Upper lobe of left lung (tissue), 6 donors: ENCODE data around the gene ZNF524. TPM values are rescaled to one million over a fixed set of nuclear protein-coding genes. Genes with fewer than 3 reads are reported as not detected.

Experiments used
- ATAC-seq, 2 donors: fragments of 200-7000 bp; cut with Tn5 transposase; one replicate each; pipeline ENCODE4 v1.9.1; 2022; ENCODE audit warnings: mild to moderate bottlenecking in 2 of 2, moderate library complexity in 2 of 2; ENCODE audit not compliant: low FRiP score in 2 of 2
- DNase-seq, 2 donors: peaks; one replicate each; pipeline ENCODE4 v3.0.0-alpha.2; 2019 to 2020
- H3K27ac ChIP-seq, 4 donors: fragments of 200-600 bp; sonication (generic); one replicate each; pipeline ENCODE4 v1.5.1; 2016 to 2019
- H3K27me3 ChIP-seq, 4 donors: fragments of 200-600 bp; sonication (generic); one replicate each; pipeline ENCODE4 v1.5.1; 2017 to 2019
- H3K36me3 ChIP-seq, 4 donors: fragments of 200-600 bp; sonication (generic); one replicate each; pipeline ENCODE4 v1.5.1; 2016 to 2019
- H3K4me1 ChIP-seq, 4 donors: fragments of 200-600 bp; sonication (generic); one replicate each; pipeline ENCODE4 v1.5.1; 2018 to 2019
- H3K4me3 ChIP-seq, 4 donors: fragments of 200-600 bp; sonication (generic); one replicate each; pipeline ENCODE4 v1.5.1; 2017 to 2019; ENCODE audit warnings: mild to moderate bottlenecking in 2 of 4, moderate library complexity in 1 of 4
- H3K9me3 ChIP-seq, 4 donors: fragments of 200-600 bp; sonication (generic); one replicate each; pipeline ENCODE4 v1.5.1; 2018 to 2019
- CTCF ChIP-seq, 6 experiments: fragments of 450-650 bp in 4 of 6; fragments of 200-600 bp in 2 of 6; sonication (generic) in 2 of 6; IDR thresholded peaks; one replicate each; pipeline ENCODE4 v1.5.1; 2016 to 2019; ENCODE audit warnings: antibody characterized with exemption in 6 of 6
- EP300 ChIP-seq, 4 donors: sonication (generic); formaldehyde crosslinking; IDR thresholded peaks; one replicate each; pipeline ENCODE4 v1.5.1; 2017; ENCODE audit warnings: antibody characterized with exemption in 4 of 4, control low read depth in 2 of 4
- POLR2A ChIP-seq, 4 donors: fragments of 450-650 bp; IDR thresholded peaks; one replicate each; pipeline ENCODE4 v1.5.1; 2016 to 2017; ENCODE audit warnings: antibody characterized with exemption in 4 of 4, mild to moderate bottlenecking in 2 of 4
- POLR2AphosphoS5 ChIP-seq, 2 donors: sonication (generic); formaldehyde crosslinking; IDR thresholded peaks; one replicate each; pipeline ENCODE4 v1.5.1; 2017; ENCODE audit warnings: antibody characterized with exemption in 2 of 2
- WGBS, 2 donors: methylation state at CpG; one replicate each; pipeline ENCODE4 v1.1.5; 2017 to 2018; 5-methylcytosine and 5-hydroxymethylcytosine counted together
- total RNA-seq, 6 donors: library from RNA; depleted of rRNA in 4 of 6; stranded (reverse); fragments of >200 nt in 4 of 6; gene quantifications; one replicate each; pipeline versions ENCODE4 v1.1.0 to v1.2.1, GENCODE V29; 2016 to 2021
- donor health status: DM: no; HTN: no; CAD: no; lungs with moderate emphysema.
- donor health status: DM: no; HTN: yes; CAD: no; lungs with severe emphysema.

ZNF524 gene
- total RNA-seq, 6 donors from 2014 or later, result 19.9 to 58.7 (median 34.9) TPM

- ATAC-seq (no peak), DNase-seq (no peak)
- Histone ChIP-seq H3K4me3 (no peak overlapping the region), H3K27me3 (no peaks in the 10 kb centered on the region), H3K27ac (no peak overlapping the region), H3K9me3 (no peaks in the 10 kb centered on the region), H3K4me1 (peaks cover 11 to 15% (median 14%) of the 10 kb centered on the region in 4 donors), H3K36me3 (peaks cover 3 to 37% (median 27%) of the 10 kb centered on the region in 4 donors)
- TF ChIP-seq CTCF (IDR thresholded peaks at IDR 0.05) (no peak), EP300 (IDR thresholded peaks at IDR 0.05) (no peak), POLR2AphosphoS5 (IDR thresholded peaks at IDR 0.05) (no peak), POLR2A (IDR thresholded peaks at IDR 0.05) (no peak)
- 83 to 87% methylated on average over 10 of the region's 10 CpGs for WGBS, 2 donors
These were observed 8.5 kb upstream of the ZNF524 start for GRCh38 chr19:55591555-55591954.

- TF ChIP-seq POLR2A (IDR thresholded peaks at IDR 0.05) (no peak), EP300 (IDR thresholded peaks at IDR 0.05) (no peak), CTCF (IDR thresholded peaks at IDR 0.05) (no peak), POLR2AphosphoS5 (IDR thresholded peaks at IDR 0.05) (no peak)
- no peak overlapping the region for H3K27ac ChIP-seq
- 89 to 97% methylated on average over 26 to 41 of the region's 73 CpGs for WGBS, 2 donors
- no peaks in the 10 kb centered on the region for H3K27me3 ChIP-seq
- no peak overlapping the region for H3K4me3 ChIP-seq
- H3K36me3 ChIP-seq, result peaks cover 3 to 46% (median 29%) of the 10 kb centered on the region in 4 donors
- ATAC-seq (no peak), DNase-seq (peak in 1 of 2 donors; percentile 83)
- no peaks in the 10 kb centered on the region for H3K9me3 ChIP-seq
- H3K4me1 ChIP-seq, result peaks cover 3 to 5% (median 5%) of the 10 kb centered on the region in 4 donors
These were observed 7.5 kb upstream of the ZNF524 start for GRCh38 chr19:55592391-55593090.

- Histone ChIP-seq H3K9me3 (no peaks in the 10 kb centered on the region), H3K4me1 (peaks cover under 1 to 3% (median under 1%) of the 10 kb centered on the region in 4 donors), H3K36me3 (peaks cover 3 to 46% (median 29%) of the 10 kb centered on the region in 4 donors), H3K27ac (no peak overlapping the region), H3K27me3 (no peaks in the 10 kb centered on the region), H3K4me3 (no peak overlapping the region)
- DNase-seq (peak in 1 of 2 donors; percentile 80), ATAC-seq (no peak)
- 91 to 92% methylated on average over 47 to 67 of the region's 68 CpGs for WGBS, 2 donors
- TF ChIP-seq POLR2AphosphoS5 (IDR thresholded peaks at IDR 0.05) (no peak), CTCF (IDR thresholded peaks at IDR 0.05) (no peak), EP300 (IDR thresholded peaks at IDR 0.05) (no peak), POLR2A (IDR thresholded peaks at IDR 0.05) (no peak)
These were observed 6.9 kb upstream of the ZNF524 start for GRCh38 chr19:55593096-55593772.

GRCh38 chr19:55594996-55595545 is 5.0 kb upstream of the ZNF524 start:
- Histone ChIP-seq H3K9me3 (no peaks in the 10 kb centered on the region), H3K27me3 (no peaks in the 10 kb centered on the region), H3K4me3 (no peak overlapping the region), H3K4me1 (peaks cover 5 to 8% (median 6%) of the 10 kb centered on the region in 4 donors), H3K27ac (no peak overlapping the region), H3K36me3 (peaks cover 3 to 46% (median 29%) of the 10 kb centered on the region in 4 donors)
- 84 to 87% methylated on average over 3 to 4 of the region's 4 CpGs for WGBS, 2 donors
- ATAC-seq (no peak), DNase-seq (no peak)
- no peak for TF ChIP-seq CTCF (IDR thresholded peaks at IDR 0.05)
- TF ChIP-seq EP300 (IDR thresholded peaks at IDR 0.05), result no peak
- no peak for TF ChIP-seq POLR2AphosphoS5 (IDR thresholded peaks at IDR 0.05)
- TF ChIP-seq POLR2A (IDR thresholded peaks at IDR 0.05), result no peak
